ENCODE results near the gene RIMS4.

The RIMS4 gene

DNA sequence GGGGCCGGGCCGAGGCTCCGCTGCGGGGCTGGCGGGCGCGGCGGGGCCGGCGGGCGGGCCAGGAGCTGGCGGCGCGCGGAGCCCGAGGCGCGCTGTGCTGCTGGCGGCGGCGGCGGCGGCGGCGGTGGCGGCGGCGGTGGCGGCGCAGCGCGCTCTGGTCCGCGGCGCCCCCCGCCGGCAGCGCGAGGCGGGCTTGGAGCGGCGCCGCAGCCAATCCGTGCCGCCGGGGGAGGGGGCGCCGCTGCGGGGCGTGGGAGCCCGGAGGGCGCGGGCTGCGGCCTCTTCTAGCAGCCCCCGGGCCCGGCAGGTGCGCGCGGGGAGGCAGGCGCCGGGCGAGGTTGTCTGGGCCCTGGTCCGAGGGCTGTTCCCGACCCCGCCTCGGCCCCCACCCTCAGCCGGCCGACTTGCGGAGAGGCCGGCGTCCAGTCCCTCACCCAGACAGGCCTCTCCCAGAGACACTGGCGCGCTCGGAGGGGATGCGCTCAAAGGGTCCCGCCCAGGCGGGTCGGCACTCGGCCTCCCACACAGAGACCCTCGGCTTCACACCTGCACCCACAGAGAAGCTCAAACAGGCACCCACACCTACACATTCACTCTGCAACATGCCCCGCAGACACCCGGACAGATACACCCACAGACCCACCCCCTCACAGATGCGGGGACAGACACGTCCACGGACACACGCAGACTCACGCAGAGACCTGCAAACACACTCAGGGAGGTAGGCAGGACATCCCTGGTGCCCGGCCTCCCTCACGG is at the start of gene RIMS4:
TSS of gene RIMS4 (minus strand) at position 156 of the 759 bp plus-strand sequence. CDS start 275 bp downstream, outside the sequence.
- ATAC-seq, result peak; percentile 25
- no peaks in the 10 kb centered on the region for H3K9me3 Mint-ChIP-seq
- H3K4me1 Mint-ChIP-seq, result peaks cover 12% of the 10 kb centered on the region
- H3K36me3 Mint-ChIP-seq, result no peaks in the 10 kb centered on the region
- H3K4me3 Mint-ChIP-seq, result peak within 1 kb of the TSS; percentile 60
- H3K27me3 Mint-ChIP-seq, result peaks cover 67% of the 10 kb centered on the region
- no peak within 1 kb of the TSS for H3K27ac Mint-ChIP-seq

- ATAC-seq, result no peak
- peaks cover 3% of the 10 kb centered on the region for H3K9me3 Mint-ChIP-seq
Observed at GRCh38 chr20:44858606-44859360, 48.4 kb upstream of the RIMS4 start.

GRCh38 chr20:44856856-44857448 is 46.6 kb upstream of the RIMS4 start:
- Mint-ChIP-seq H3K9me3 (peaks cover 3% of the 10 kb centered on the region), H3K4me1 (peaks cover 12% of the 10 kb centered on the region), H3K27ac (no peak overlapping the region), H3K36me3 (no peaks in the 10 kb centered on the region), H3K27me3 (no peaks in the 10 kb centered on the region), H3K4me3 (no peak overlapping the region)
- ATAC-seq, result no peak

More at GRCh38 chr20:44858606-44859360, 48.4 kb upstream of the RIMS4 start:
- no peaks in the 10 kb centered on the region for H3K36me3 Mint-ChIP-seq
- H3K27me3 Mint-ChIP-seq, result peaks cover 2% of the 10 kb centered on the region
- H3K27ac Mint-ChIP-seq, result no peak overlapping the region
- H3K4me1 Mint-ChIP-seq, result peaks cover 12% of the 10 kb centered on the region
- no peak overlapping the region for H3K4me3 Mint-ChIP-seq

DNA sequence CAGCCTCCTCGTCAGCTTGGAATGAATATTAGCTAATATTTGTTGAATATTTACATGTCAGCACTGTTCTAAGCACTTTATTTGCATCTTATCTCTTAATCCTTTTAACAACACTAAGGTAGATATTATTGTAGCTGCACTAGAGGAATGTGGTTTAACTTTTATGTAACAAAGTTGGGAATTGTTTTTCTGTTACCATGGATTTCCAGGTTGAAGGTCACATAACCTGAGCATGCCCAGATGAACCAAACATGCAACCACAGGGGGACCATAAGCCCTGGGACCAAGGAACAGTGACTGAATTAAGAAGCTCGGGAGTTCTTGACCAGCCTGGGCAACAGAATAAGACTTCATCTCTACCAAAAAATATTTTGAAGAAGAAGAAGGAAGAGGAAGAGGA is 46.1 kb upstream of the RIMS4 start:
- H3K27ac Mint-ChIP-seq, result no peak overlapping the region
- H3K9me3 Mint-ChIP-seq, result peaks cover 3% of the 10 kb centered on the region
- peaks cover 12% of the 10 kb centered on the region for H3K4me1 Mint-ChIP-seq
- no peaks in the 10 kb centered on the region for H3K36me3 Mint-ChIP-seq
- no peaks in the 10 kb centered on the region for H3K27me3 Mint-ChIP-seq
- ATAC-seq, result no peak
- H3K4me3 Mint-ChIP-seq, result no peak overlapping the region

DNA sequence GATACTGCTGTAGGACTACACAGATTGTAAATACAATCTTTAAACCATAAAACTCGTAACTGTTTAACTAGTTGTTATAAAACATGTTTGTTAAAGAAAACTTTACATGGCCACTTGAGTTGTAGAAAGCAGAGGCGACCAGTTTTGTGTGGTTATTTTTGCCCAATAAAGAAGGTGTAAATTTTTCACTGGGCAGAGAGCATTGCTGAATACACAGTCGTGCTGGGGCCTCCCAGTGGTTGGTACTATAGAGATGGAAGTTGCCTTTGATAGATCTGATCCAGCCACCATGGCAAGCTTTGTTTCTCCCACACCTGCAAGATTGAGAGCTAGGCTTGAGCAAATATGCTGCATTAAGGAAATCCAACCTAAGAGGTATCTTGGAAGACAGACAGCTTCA is 41.2 kb upstream of the RIMS4 start:
- Mint-ChIP-seq H3K4me1 (peaks cover 2% of the 10 kb centered on the region), H3K27ac (no peak overlapping the region)

GRCh38 chr20:44850837-44851236 is 40.5 kb upstream of the RIMS4 start:
- Mint-ChIP-seq H3K27me3 (peaks cover 20% of the 10 kb centered on the region), H3K4me1 (no peaks in the 10 kb centered on the region), H3K36me3 (no peaks in the 10 kb centered on the region), H3K9me3 (no peaks in the 10 kb centered on the region), H3K27ac (no peak overlapping the region), H3K4me3 (no peak overlapping the region)
- no peak for ATAC-seq

More for the DNA sequence above, 41.2 kb upstream of the RIMS4 start:
- no peak for ATAC-seq
- Mint-ChIP-seq H3K27me3 (peaks cover 14% of the 10 kb centered on the region), H3K36me3 (no peaks in the 10 kb centered on the region), H3K4me3 (no peak overlapping the region), H3K9me3 (peaks cover under 1% of the 10 kb centered on the region)

DNA sequence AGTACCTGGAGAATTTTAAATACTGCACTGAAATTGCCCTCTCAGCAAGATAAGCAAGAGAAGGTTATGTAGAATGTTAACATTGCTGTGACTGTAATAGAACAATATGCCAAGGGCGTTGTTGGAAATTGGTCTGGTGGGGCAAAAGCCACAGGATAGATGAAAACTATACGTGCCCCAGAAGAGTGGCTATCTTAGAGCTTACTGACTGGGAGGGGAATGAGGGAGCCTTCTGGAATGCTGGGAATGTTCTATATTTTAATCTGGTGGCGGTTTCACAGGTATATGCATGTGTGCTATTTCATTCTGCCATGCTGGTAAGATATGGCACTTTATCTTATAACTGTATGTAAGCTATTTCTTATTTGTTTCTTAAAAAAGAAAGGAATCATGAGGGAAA is 39.9 kb upstream of the RIMS4 start:
- no peak for ATAC-seq
- H3K4me1 Mint-ChIP-seq, result no peaks in the 10 kb centered on the region

DNA sequence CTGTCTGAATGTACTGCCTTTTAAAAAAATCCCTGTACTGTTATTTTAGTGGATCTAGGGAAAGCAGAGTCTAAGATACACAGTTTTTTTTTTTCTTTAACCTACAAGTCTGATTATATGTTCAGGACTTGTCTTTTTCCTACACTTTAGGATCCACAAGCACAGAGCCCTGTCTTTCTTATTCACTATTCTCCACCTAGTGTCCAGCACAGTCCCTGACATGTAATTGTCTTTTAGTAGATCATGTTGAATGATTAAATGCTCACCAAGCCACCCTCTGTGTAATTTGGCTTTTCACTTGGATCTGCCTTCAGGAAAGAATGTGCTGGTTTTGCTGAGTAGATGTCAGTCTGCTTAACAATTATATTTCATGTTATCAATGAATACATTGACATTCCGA is 39.4 kb upstream of the RIMS4 start:
- no peak overlapping the region for H3K27ac Mint-ChIP-seq
- H3K27me3 Mint-ChIP-seq, result peaks cover 31% of the 10 kb centered on the region

More for the DNA sequence above, 39.9 kb upstream of the RIMS4 start:
- Mint-ChIP-seq H3K4me3 (no peak overlapping the region), H3K27ac (no peak overlapping the region), H3K27me3 (peaks cover 26% of the 10 kb centered on the region), H3K9me3 (no peaks in the 10 kb centered on the region), H3K36me3 (no peaks in the 10 kb centered on the region)

DNA sequence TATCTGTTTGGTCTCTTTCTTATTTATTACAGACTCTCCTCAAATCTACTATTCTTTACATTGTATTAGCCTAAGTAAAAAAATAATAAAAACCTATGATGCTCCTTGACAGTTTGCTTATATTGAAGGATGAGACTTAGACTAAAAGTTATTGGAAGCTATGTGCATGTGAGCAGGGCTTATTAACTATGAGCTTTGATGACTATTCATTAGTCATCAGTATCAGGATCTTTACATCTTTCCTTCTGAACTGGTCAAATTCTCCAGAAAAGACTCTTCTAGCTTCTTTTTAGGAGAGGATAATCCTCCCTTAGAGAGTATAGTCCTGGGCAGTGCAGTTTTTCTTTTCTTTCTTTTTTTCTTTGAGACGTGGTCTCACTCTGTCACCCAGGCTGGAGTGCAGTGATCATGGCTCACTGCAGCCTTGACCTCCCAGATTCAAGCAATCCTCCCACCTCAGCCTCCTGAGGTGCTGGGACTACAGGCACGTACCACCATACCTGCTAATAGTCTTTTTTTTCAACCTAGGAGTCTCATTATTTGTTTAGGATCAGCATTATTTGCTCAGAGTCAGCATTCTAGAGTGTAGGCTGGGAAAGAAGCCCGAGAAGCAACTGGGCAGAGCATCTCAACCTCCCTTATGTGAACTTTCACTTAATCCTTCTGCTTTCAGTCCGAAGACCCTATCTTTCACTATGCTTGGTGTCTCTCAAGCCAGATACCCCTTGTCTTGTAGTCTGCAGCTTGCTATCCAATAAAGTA is 38.1 kb upstream of the RIMS4 start:
- Mint-ChIP-seq H3K27ac (no peak overlapping the region), H3K9me3 (no peaks in the 10 kb centered on the region), H3K4me3 (no peak overlapping the region), H3K4me1 (no peaks in the 10 kb centered on the region), H3K27me3 (peaks cover 44% of the 10 kb centered on the region), H3K36me3 (no peaks in the 10 kb centered on the region)
- no peak for ATAC-seq

More for the DNA sequence above, 39.4 kb upstream of the RIMS4 start:
- H3K4me3 Mint-ChIP-seq, result no peak overlapping the region
- H3K4me1 Mint-ChIP-seq, result no peaks in the 10 kb centered on the region
- no peaks in the 10 kb centered on the region for H3K9me3 Mint-ChIP-seq
- no peak for ATAC-seq
- no peaks in the 10 kb centered on the region for H3K36me3 Mint-ChIP-seq

DNA sequence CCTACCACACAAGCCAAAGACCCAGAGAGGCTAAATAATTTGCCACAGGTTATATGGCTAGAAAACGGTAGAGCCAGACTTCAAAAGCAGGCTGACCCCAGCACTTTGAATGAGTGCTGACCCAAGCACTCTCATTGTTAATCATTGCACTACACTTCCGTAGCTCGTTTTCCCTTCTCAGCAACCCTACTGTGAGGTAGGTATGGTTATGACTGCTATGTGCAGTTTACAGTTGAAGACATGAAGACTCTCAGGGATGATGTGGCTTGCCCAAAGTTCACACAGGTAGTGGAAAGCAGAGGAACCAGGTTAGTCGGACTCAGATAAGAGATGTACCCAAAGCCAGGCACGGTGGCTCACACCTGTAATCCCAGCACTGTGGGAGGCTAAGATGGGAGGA is 33.5 kb upstream of the RIMS4 start:
- H3K4me3 Mint-ChIP-seq, result no peak overlapping the region
- peaks cover 5% of the 10 kb centered on the region for H3K36me3 Mint-ChIP-seq
- H3K9me3 Mint-ChIP-seq, result peaks cover 4% of the 10 kb centered on the region
- ATAC-seq, result no peak
- peaks cover 64% of the 10 kb centered on the region for H3K27me3 Mint-ChIP-seq
- H3K4me1 Mint-ChIP-seq, result no peaks in the 10 kb centered on the region
- H3K27ac Mint-ChIP-seq, result no peak overlapping the region

DNA sequence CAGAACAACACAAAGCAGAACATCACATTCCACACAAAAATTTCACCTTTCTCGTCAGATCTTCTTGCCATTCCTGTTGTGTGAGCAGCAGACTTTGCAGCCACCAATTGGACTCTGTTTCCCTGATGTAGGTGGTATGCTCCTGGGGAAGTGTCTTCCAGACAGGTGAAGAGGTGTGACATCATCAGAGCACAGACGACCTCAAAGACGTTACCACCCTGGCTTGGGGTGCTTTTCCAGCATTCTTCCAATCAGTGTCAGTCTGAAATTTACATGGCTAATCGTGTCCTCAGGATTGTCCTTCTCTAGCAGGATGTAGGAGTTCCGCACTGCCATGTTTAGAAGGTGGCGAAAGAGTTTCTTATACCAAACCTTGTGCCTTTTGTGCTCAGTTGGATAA is 31.6 kb upstream of the RIMS4 start:
- no peaks in the 10 kb centered on the region for H3K4me1 Mint-ChIP-seq
- peaks cover 5% of the 10 kb centered on the region for H3K36me3 Mint-ChIP-seq
- peaks cover 7% of the 10 kb centered on the region for H3K9me3 Mint-ChIP-seq
- peaks cover 64% of the 10 kb centered on the region for H3K27me3 Mint-ChIP-seq
- H3K4me3 Mint-ChIP-seq, result no peak overlapping the region
- no peak overlapping the region for H3K27ac Mint-ChIP-seq
- ATAC-seq, result no peak

DNA sequence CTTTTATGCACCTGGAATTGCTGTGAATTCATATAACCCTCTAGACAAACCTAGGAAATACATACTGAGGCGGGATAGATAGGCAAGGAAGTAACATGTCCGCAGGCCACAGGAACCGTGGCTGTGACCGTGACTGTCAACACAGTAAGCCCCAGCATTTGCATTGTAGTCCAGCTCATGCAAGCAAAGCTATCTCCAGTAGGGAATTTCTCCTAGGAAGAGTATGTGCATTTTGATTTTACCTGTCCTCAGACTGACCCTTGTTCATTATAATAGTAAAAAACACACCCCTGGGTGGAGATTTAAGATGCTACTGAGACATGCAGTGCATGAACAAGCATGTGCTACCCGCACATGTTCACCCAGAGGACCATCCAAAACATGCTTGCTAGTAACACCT is 30.5 kb upstream of the RIMS4 start:
- H3K27me3 Mint-ChIP-seq, result peaks cover 55% of the 10 kb centered on the region
- H3K4me3 Mint-ChIP-seq, result no peak overlapping the region
- H3K36me3 Mint-ChIP-seq, result peaks cover 5% of the 10 kb centered on the region
- H3K27ac Mint-ChIP-seq, result no peak overlapping the region
- peaks cover 7% of the 10 kb centered on the region for H3K9me3 Mint-ChIP-seq
- no peak for ATAC-seq
- no peaks in the 10 kb centered on the region for H3K4me1 Mint-ChIP-seq

DNA sequence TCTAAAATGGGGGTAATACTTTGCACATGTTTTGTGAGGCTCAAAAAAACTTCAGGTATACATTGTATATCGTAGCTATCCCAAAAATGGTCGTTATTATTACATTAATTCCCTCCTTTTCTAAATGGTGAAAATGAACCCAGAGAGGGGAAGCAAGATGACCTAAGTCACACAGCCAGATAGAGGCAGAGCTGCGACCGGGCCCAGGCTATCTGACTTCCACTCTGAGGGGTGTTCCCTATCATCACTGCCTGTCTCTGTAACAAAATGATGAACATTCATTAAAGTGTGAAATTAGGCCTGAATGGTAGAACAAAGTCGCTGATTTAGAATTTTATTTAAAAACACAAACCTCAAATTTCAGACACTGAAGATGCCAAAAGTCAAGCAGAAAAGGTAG is 29.1 kb upstream of the RIMS4 start:
- ATAC-seq, result no peak
- Mint-ChIP-seq H3K4me3 (no peak overlapping the region), H3K9me3 (peaks cover 7% of the 10 kb centered on the region), H3K27me3 (peaks cover 42% of the 10 kb centered on the region), H3K27ac (no peak overlapping the region), H3K4me1 (no peaks in the 10 kb centered on the region), H3K36me3 (peaks cover 5% of the 10 kb centered on the region)

- peaks cover 5% of the 10 kb centered on the region for H3K36me3 Mint-ChIP-seq
- no peaks in the 10 kb centered on the region for H3K4me1 Mint-ChIP-seq
- no peak overlapping the region for H3K27ac Mint-ChIP-seq
- peaks cover 9% of the 10 kb centered on the region for H3K9me3 Mint-ChIP-seq
- H3K27me3 Mint-ChIP-seq, result peaks cover 32% of the 10 kb centered on the region
- ATAC-seq, result no peak
- H3K4me3 Mint-ChIP-seq, result no peak overlapping the region
Observed at GRCh38 chr20:44838521-44838920, 28.2 kb upstream of the RIMS4 start.

DNA sequence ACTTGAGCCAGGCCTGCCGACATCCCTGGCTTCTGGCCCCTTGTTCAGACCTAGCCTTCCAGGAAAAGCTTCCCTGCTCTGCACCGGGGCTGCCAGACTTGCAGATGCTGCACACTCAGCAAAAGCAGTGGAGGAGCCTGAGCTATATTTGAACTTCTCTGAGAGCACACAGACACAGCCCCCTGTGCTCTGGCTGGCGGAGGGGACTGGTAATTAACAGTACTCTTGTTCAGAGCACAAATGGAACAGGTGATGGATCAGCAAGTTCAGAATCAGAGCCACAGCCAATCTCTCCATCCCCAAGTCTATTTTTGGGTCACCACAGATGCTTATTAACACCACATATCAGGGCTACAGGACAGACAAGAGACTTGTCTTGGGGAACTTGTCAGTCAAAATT is 27.6 kb upstream of the RIMS4 start:
- ATAC-seq, result no peak
- peaks cover 5% of the 10 kb centered on the region for H3K36me3 Mint-ChIP-seq
- no peak overlapping the region for H3K4me3 Mint-ChIP-seq
- H3K27me3 Mint-ChIP-seq, result peaks cover 27% of the 10 kb centered on the region
- no peaks in the 10 kb centered on the region for H3K4me1 Mint-ChIP-seq
- no peak overlapping the region for H3K27ac Mint-ChIP-seq
- H3K9me3 Mint-ChIP-seq, result peaks cover 9% of the 10 kb centered on the region
